Measurements from ENCODE around the gene ZFHX3. TPM values are rescaled to one million over a fixed set of nuclear protein-coding genes. Genes with fewer than 3 reads are reported as not detected.

ZFHX3 gene
- total and polyA plus RNA-seq, 2 of the 8 experiments (the other 6 are each of a cell fraction or from before 2014, with no cell fraction given), result 0.08 to 0.99 TPM

GRCh38 chr16:73053038-73053363 lies 5.1 kb upstream of the ZFHX3 start:
- no peak for DNase-seq (ENCODE audit: low read depth in 1 of 2, low spot score in 2 of 2)
- CTCF ChIA-PET (ENCODE audit: partially characterized antibody), result interaction anchor here (0.9 to 2.1 kb wide), 3 partner anchors 17 to 43 kb away, joined by 3 to 6 read pairs (median 5); no protein-coding TSS in a partner anchor
- peak overlapping the region; percentile 78 to 88 for H3K4me2 ChIP-seq (ENCODE audit: insufficient read depth in 1 of 2, low read depth in 2 of 2, low read length in 2 of 2)

More at GRCh38 chr16:73053038-73053363, 5.1 kb upstream of the ZFHX3 start:
- H3K56ac ChIP-seq (replicated peaks; ENCODE audit: insufficient read length, low read depth, low read length), result no peak overlapping the region
- no peak for TF ChIP-seq JUND (IDR thresholded peaks at IDR 0.05; ENCODE audit: low read length)
- peak; percentile 33 for TF ChIP-seq EZH2 (IDR thresholded peaks at IDR 0.05; ENCODE audit: low read depth, low read length, severe bottlenecking)
- no peak for TF ChIP-seq SP1 (IDR thresholded peaks at IDR 0.05; ENCODE audit: low read depth, low read length)
- H3K79me1 ChIP-seq (ENCODE audit: low read depth, low read length), result no peaks in the 10 kb centered on the region
- no peak overlapping the region for H3K14ac ChIP-seq (ENCODE audit: insufficient read length)
- no peak overlapping the region for H4K5ac ChIP-seq (ENCODE audit: insufficient read length, low read depth, low read length)
- no peak overlapping the region for H4K8ac ChIP-seq (ENCODE audit: extremely low read depth, insufficient read depth, low read length)
- H3K4me1 ChIP-seq (replicated peaks in 1 of 4; ENCODE audit: control insufficient read depth in 3 of 4, insufficient read depth in 4 of 4, low read length in 3 of 4), result peaks cover 18 to 40% (median 26%) of the 10 kb centered on the region in 4 experiments
- H4K20me1 ChIP-seq (replicated peaks in 1 of 2; ENCODE audit: control insufficient read depth in 1 of 2, insufficient read depth in 2 of 2, low read length in 2 of 2), result peaks cover 19 to 22% of the 10 kb centered on the region in 2 experiments
- H3K36me3 ChIP-seq (ENCODE audit: control insufficient read depth in 2 of 4, insufficient read depth in 4 of 4, low read length in 3 of 4), result no peaks in the 10 kb centered on the region
- H3K27me3 ChIP-seq (replicated peaks in 1 of 4; ENCODE audit: control insufficient read depth in 3 of 4, extremely low read depth in 1 of 4, insufficient read depth in 3 of 4, low read length in 3 of 4), result peaks cover 50 to 93% (median 84%) of the 10 kb centered on the region in 4 experiments
- H2BK15ac ChIP-seq (ENCODE audit: low read length), result no peak overlapping the region
- H3K9ac ChIP-seq (replicated peaks in 1 of 4; ENCODE audit: extremely low read depth in 1 of 4, low read depth in 3 of 4, low read length in 3 of 4), result no peak overlapping the region
- FAIRE-seq, result no peak
- H3K23me2 ChIP-seq (ENCODE audit: low read depth, low read length), result peaks cover 14% of the 10 kb centered on the region; the same call in 1 of the 2 replicates
- H3K23ac ChIP-seq (ENCODE audit: insufficient read length), result no peak overlapping the region
- H2BK12ac ChIP-seq (ENCODE audit: low read depth, low read length), result peak overlapping the region; percentile 98; the same call in 1 of the 2 replicates
- H3K18ac ChIP-seq (ENCODE audit: extremely low read depth, low read length), result no peak overlapping the region; the same call in 1 of the 2 replicates
- no peak overlapping the region for H2AFZ ChIP-seq (ENCODE audit: low read length)
- no peaks in the 10 kb centered on the region for H3K79me2 ChIP-seq (ENCODE audit: control insufficient read depth in 1 of 2, insufficient read depth in 2 of 2, low read length in 2 of 2)
- H3K27ac ChIP-seq (ENCODE audit: low read depth, low read length), result no peak overlapping the region
- no peaks in the 10 kb centered on the region for H3K9me3 ChIP-seq (ENCODE audit: insufficient read depth in 2 of 2, low read depth in 1 of 2, low read length in 1 of 2)
- no peak overlapping the region for H2BK120ac ChIP-seq (replicated peaks; ENCODE audit: low read depth, low read length)
- POLR2A ChIA-PET (ENCODE audit: partially characterized antibody), result interaction anchor here (0.7 to 2.3 kb wide), 3 partner anchors 10 to 196 kb away, joined by 3 to 14 read pairs (median 5); no protein-coding TSS in a partner anchor
- H2BK5ac ChIP-seq (ENCODE audit: low read depth, low read length), result no peak overlapping the region
- no peak overlapping the region for H3K4ac ChIP-seq (replicated peaks; ENCODE audit: insufficient read length, low read depth, low read length)
- peak overlapping the region; percentile 83; the same call in 1 of the 2 replicates for H2AK5ac ChIP-seq (ENCODE audit: low read depth, low read length)
- no peak overlapping the region for H4K91ac ChIP-seq (replicated peaks; ENCODE audit: insufficient read length, low read length)
- peak overlapping the region; percentile 7 to 51 (median 13); a peak in 5 of 8 replicates for H3K4me3 ChIP-seq (ENCODE audit: extremely low read depth in 1 of 4, insufficient read depth in 2 of 4, low read depth in 3 of 4, low read length in 4 of 4)
- no peak overlapping the region for H2BK20ac ChIP-seq (ENCODE audit: low read length)
- 2% methylated on average over 4 of the region's 4 CpGs; no CpG with 5 or more reads in 1 of the 2 experiments for WGBS, 2 experiments (ENCODE audit: extremely low coverage in 1 of 2, insufficient coverage in 1 of 2, insufficient read length in 1 of 2, insufficient replicate concordance in 2 of 2, low coverage in 1 of 2, low lambda C conversion rate in 2 of 2, missing lambda C conversion rate in 1 of 2)
